Measurements from ENCODE around the gene HPCAL1. TPM values are rescaled to one million over a fixed set of nuclear protein-coding genes. Genes with fewer than 3 reads are reported as not detected.

The HPCAL1 gene
- total RNA-seq, 6 experiments from 2014 or later = 23.1 to 68.8 (median 29.1) TPM

GRCh38 chr2:10343658-10344057 lies 41.0 kb downstream of the HPCAL1 start:
- H3K27me3 ChIP-seq = no peaks in the 10 kb centered on the region
- no peak for ATAC-seq
- peaks cover 0 to 19% (median 8%) of the 10 kb centered on the region in 4 donors for H3K4me1 ChIP-seq
- intact Hi-C loops (cut with DNase I) = no loop called here
- H3K27ac ChIP-seq = no peak overlapping the region
- TF ChIP-seq CTCF (IDR thresholded peaks at IDR 0.05) (no peak), POLR2A (IDR thresholded peaks at IDR 0.05) (no peak)
- WGBS (ENCODE audit: insufficient coverage, low coverage, low lambda C conversion rate, missing lambda C conversion rate) = 85% methylated on average over 8 of the region's 8 CpGs
- no peaks in the 10 kb centered on the region for H3K9me3 ChIP-seq
- H3K4me3 ChIP-seq = no peak overlapping the region
- H3K36me3 ChIP-seq = no peaks in the 10 kb centered on the region
- no peak for DNase-seq

- 53% methylated on average over 14 of the region's 19 CpGs for WGBS (ENCODE audit: insufficient coverage, low coverage, low lambda C conversion rate, missing lambda C conversion rate)
- ATAC-seq (no peak), DNase-seq (peak in 1 of 3 donors; percentile 31)
- intact Hi-C loops (cut with DNase I) = no loop called here
- TF ChIP-seq CTCF (IDR thresholded peaks at IDR 0.05) (no peak), POLR2A (IDR thresholded peaks at IDR 0.05) (no peak)
- H3K4me1 ChIP-seq = peaks cover 0 to 21% (median 8%) of the 10 kb centered on the region in 4 donors
- H3K9me3 ChIP-seq = no peaks in the 10 kb centered on the region
- no peak overlapping the region for H3K4me3 ChIP-seq
- H3K27me3 ChIP-seq = no peaks in the 10 kb centered on the region
- H3K36me3 ChIP-seq = no peaks in the 10 kb centered on the region
- H3K27ac ChIP-seq = no peak overlapping the region
Observed at GRCh38 chr2:10344105-10345066, 41.7 kb downstream of the HPCAL1 start.

- TF ChIP-seq CTCF (IDR thresholded peaks at IDR 0.05) = no peak
- no peak for TF ChIP-seq POLR2A (IDR thresholded peaks at IDR 0.05)
- Histone ChIP-seq H3K36me3 (no peaks in the 10 kb centered on the region), H3K27ac (no peak overlapping the region), H3K27me3 (no peaks in the 10 kb centered on the region), H3K4me1 (peaks cover 0 to 21% (median 8%) of the 10 kb centered on the region in 4 donors), H3K9me3 (no peaks in the 10 kb centered on the region), H3K4me3 (no peak overlapping the region)
- ATAC-seq (peak in 1 of 4 donors; percentile 26), DNase-seq (peak in 2 of 3 donors; percentile 2 to 5)
- intact Hi-C loops (cut with DNase I) = no loop called here
- WGBS (ENCODE audit: insufficient coverage, low coverage, low lambda C conversion rate, missing lambda C conversion rate) = 75% methylated on average over 2 of the region's 3 CpGs
Observed at GRCh38 chr2:10345126-10345525, 42.4 kb downstream of the HPCAL1 start.

- no peaks in the 10 kb centered on the region for H3K27me3 ChIP-seq
- 57% methylated on average over 3 of the region's 3 CpGs for WGBS (ENCODE audit: insufficient coverage, low coverage, low lambda C conversion rate, missing lambda C conversion rate)
- DNase-seq (peak in 2 of 3 donors; percentile 2 to 11), ATAC-seq (no peak)
- intact Hi-C loops (cut with DNase I) = no loop called here
- no peaks in the 10 kb centered on the region for H3K36me3 ChIP-seq
- H3K9me3 ChIP-seq = no peaks in the 10 kb centered on the region
- H3K4me3 ChIP-seq = no peak overlapping the region
- H3K27ac ChIP-seq = no peak overlapping the region
- peaks cover 0 to 21% (median 8%) of the 10 kb centered on the region in 4 donors for H3K4me1 ChIP-seq
- TF ChIP-seq POLR2A (IDR thresholded peaks at IDR 0.05) (no peak), CTCF (IDR thresholded peaks at IDR 0.05) (no peak)
Observed at GRCh38 chr2:10345813-10346212, 43.1 kb downstream of the HPCAL1 start.

Measured in right lobe of liver (tissue), 6 donors.